SIG-M5 treated with dmso at 0.1 percent for 504 hours (cell line): ENCODE results near the gene GFPT1.

ENCODE experiments used
- DNase-seq: peaks from one replicate; lab custom pipeline; 2025; ENCODE audit not compliant: unreplicated experiment; lab: John Stamatoyannopoulos, UW

The GFPT1 gene

DNA sequence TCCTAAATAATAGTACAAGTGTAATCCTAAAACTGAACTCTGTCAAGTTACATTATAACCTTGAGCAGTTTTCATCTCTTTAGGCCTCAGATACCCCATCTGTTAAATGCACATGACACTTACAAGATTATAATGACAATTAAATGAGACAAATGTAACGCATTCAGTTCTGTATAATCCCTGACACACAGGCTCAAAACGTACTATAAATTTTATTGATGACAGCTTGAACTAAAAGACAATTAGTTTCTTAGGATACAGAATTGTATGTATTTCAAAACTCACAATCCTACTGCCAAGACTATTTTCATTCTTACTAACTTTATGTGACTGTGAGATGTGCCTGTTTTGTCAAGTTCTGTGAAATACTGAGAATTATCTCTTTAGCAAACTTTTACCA lies 56.2 kb downstream of the GFPT1 start:
- no peak for DNase-seq

DNA sequence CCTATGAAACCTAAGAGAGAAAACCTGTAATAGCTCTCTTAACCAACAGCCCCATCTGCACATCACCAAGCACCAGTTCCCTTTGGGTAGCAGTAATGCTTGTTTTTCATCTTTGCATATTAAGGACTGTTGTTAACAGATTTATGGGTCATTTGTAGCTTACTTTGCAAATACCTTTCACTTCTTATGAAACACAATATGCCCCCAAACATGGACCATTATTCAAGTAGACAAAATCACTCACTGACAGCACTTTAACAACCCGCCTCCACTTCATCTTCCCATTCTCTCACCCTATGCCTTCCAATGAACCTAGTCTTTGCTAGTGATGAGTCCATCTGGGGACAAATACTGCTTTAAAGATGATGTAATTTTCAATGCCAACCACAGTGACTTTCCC lies 64.4 kb downstream of the GFPT1 start:
- DNase-seq, result no peak

DNA sequence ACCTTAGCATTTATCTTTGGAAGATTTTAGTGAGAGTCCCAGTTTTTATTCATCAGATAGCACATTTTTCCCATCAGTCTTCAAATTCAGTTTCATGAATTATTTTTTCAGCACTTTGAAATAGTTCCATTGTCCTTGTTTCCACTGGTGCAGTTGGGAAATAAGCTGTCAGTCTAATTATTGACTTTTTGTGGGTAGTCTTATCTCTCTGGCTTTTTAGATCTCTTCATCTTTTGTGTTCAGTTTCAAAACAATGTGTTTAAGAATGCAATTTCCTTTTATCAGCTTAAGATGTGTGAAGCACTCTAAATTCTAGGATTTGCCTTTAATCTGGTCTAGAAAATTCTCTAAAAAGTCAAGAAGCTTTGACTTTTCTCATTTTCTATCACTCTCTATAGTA lies 70.5 kb downstream of the GFPT1 start:
- no peak for DNase-seq

DNA sequence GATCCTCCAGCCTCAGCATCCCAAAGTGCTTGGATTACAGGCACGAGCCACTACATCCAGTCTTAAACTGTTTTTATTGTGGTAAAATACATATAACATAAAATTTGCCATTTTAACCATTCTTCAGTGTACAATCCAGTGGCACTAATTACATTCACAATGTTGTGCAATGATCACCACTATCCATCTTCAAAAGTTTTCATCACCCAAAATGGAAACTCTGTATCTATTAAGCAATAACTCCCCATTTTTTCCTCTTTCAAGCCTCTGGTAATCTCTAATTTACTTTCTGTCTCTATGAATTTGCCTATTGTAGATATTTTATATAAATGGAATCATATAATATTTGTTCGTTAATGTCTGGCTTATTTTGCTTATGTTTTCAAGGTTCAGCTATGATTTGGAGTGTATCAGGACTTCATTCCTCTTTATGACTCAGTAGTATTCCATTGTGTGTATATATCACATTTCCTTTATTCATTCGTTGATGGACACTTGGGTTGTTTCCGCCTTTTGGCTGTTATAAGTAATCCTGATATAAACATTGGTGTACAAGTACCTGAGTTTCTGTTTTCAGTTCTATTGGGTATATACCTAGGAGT lies 71.8 kb downstream of the GFPT1 start:
- peak; percentile 24 for DNase-seq

DNA sequence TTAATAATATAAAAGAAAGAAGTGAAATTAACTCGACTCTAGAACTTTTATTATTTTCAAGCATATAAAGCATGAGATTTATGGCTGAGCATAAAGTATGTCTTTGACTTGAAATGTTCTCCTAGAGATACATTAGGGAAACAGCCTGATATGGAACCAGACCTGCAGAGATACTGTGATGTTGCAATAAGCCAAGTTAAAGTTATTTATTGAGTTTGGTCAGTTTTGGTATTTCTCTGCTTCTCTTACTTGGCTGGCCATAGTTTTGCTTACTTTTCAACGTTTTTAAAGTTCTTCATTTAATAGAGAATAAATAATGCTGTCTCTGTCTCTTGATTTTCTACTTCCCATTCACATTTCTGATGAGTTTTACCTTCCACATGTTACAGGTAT lies 76.0 kb downstream of the GFPT1 start:
- no peak for DNase-seq

GRCh38 chr2:69310111-69311023 lies 76.7 kb downstream of the GFPT1 start:
- no peak for DNase-seq

DNA sequence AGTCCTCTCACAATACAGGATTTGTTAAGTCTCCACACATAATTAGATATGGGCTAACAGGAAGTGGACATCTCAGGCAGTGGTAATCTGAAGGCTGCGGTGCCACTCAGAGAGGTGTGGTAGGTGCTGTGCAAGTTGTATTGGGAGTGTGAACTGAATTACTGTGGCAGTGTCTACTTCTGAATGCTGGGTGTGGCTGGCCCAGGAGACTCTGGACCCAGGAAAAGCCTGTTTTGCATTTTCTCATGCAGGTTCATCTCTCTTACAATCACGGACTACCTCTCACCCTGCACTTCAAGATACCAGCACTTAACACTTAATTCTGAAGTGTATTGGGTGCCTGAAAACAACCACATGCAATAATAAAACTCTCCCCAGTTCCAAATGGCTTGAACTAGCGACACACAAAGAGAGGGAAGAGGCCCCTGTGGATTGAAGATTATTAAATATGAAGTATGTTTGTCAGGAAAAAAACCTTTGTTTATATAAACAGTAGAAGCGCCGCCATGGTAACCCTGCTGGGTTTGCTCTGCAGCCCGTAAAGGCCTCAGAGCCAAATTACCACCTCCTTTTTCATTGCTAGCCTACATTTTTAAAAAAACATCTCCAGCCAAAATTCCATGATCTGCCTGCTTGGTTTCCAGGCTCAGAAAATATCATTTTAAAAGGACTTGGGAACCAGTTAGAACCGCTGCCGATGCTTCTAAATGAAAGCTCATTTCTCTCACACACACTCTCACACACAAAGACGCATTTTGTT lies 77.5 kb downstream of the GFPT1 start:
- no peak for DNase-seq

GRCh38 chr2:69308338-69308737 lies 78.7 kb downstream of the GFPT1 start:
- DNase-seq, result no peak

GRCh38 chr2:69307579-69308064 lies 79.4 kb downstream of the GFPT1 start:
- DNase-seq, result no peak

DNA sequence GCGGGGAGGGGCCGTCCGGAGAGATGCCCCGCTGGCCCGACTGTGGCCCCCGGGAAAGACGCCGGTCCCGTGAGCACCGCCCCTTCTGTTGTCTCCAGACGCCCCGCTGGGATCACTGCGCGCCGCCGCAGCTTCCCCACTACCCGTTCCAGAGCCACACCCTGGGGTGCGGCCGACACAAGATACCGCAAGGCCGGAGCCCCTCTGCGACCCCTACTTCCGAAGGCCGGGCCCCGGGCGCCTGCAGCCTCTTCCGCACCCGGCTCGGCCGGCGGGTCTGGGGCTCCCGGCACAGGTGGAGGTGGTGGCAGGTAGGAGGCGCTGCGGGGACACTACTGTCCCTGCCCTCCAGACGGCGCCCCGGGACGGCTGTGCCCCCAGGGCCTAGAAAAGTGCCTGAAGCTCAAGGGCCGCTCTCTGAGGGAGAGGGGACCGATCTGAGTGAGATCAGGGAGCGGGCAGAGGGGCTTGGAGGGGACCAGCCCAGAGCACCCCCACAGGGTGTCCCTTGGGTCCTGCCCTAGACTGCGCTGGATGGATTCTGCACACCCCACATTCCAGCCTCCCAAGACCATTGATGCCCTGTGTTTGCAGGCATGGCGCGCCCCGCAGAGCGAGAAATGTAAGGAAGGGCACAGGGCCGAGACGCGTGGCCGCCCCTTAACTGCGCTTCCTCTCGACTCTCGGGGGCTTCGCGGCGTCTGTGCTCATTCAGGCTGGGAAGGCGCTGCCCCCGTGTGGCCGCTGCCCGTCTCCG lies 80.0 kb downstream of the GFPT1 start:
- DNase-seq, result peak; percentile 80

DNA sequence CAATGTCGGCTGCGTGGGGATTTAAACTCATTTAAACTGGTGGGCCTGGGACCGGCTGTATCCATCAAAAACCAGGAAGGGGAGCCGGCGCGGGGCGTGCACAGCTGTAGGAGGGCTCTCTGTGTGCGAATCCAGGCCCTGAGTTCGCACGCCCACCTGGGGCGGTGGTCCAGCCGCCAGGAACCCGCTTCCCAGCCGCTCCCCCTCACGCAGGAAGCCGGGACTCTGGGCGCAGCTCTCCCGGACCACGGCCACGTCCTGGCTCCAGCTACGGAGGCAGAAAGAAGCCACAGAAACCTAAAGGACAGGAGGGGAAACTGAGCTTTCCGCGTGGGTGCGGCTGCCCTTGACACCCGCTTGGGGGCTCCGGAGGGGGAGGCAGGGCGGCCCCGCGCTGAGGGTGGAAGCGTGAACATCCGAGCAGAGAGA lies 80.6 kb downstream of the GFPT1 start:
- DNase-seq, result no peak

DNA sequence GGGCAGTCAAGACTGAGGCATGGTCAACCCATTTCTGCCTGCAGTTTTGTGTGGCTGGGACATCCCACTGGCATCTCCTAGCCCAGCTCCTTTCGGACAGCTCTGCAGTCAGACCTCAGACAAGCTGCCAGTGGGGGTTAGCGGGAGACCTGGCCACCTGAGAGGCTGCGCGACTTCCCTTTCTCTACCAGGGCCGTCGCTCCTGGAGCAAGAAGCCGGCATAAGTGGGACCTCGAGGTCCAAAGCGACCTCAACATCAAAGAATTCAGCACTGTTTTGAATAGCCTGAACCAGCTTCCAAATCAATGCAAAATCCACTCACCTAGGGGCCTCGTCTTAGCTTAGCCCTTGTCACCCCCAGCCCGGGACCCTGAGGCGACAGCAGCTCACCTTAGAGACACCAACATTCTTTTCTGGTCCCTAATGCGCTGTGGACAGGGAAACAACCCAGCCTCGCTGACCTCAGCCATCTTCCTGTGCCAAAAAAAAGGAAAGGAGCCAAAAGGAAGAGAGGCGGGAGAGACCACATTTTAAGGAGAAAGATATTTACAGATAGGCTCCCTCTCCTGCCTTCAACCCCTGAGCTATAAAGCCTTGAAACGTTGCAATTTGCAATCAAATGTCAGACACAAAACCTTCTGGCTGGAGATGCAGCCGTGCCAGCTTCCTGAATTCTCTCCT lies 81.2 kb downstream of the GFPT1 start:
- DNase-seq, result no peak

- DNase-seq, result no peak
Measured at GRCh38 chr2:69305166-69305565, 81.9 kb downstream of the GFPT1 start.

GRCh38 chr2:69304656-69305055 lies 82.4 kb downstream of the GFPT1 start:
- DNase-seq, result no peak

DNA sequence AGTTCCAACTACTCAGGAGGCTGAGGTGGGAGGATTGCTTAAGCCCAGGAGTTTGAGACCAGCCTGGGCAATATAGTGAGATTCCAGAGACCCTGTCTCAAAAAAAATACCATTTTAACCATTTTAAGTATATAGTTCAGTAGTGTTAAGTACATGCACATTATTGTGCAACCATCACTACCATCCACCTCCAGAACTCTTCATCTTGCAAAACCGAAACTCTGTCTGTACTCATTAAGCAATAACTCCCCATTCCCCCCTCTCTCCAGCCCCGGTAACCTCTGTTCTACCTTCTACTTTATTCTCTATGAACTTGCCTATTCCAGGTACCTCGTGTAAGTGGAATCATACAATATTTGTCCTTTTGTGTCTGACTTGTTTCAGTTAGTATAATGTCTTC lies 86.4 kb downstream of the GFPT1 start:
- peak; percentile 91 for DNase-seq

DNA sequence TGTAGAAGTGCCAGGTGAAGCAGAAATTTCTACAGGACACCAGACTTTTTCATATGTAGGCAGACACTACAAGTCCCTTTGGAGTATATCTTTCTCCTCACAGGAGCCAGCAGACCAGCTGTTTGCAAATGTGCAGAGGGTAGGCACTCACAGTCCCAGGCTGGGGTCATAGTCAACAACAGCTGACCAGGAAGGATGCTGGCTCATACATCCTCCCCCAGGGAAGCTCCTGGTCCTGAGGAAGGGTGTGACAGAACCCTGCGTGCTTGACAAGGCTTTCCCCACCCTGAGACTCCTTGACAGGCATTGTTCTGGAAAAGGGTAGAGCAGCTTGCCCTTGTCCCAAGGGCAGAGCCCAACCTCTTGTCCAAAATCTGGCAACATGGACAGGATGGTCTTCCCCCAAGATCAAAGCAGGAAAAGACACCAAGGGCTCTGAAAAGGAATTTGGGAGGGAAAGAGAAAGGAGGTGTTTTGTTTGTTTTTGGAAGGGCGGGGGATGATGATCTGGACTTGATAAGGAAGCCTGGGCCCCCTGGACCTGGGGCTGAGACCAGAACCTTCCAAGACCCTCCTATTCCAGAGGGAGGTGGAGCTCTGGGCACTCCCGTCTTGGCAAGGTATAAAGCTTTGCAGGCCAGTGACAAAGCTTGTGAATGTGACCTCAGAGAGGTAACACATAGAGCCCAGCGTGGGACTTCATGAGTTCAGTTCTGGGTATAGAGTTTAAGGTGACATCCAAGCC lies 87.1 kb downstream of the GFPT1 start:
- no peak for DNase-seq

- no peak for DNase-seq
Measured at GRCh38 chr2:69298862-69299261, 88.2 kb downstream of the GFPT1 start.

GRCh38 chr2:69298261-69298660 lies 88.8 kb downstream of the GFPT1 start:
- DNase-seq, result peak; percentile 36

- no peak for DNase-seq
Measured at GRCh38 chr2:69297216-69297615, 89.8 kb downstream of the GFPT1 start.

GRCh38 chr2:69296421-69296820 lies 90.6 kb downstream of the GFPT1 start:
- DNase-seq, result no peak
